Thoracic aorta endothelial cell (primary cell): ENCODE data around the gene VPS52. TPM values are rescaled to one million over a fixed set of nuclear protein-coding genes. Genes with fewer than 3 reads are reported as not detected.

Source experiments
- small RNA-seq: library from RNA; depleted of rRNA; stranded (forward); fragments of <200 nt; gene quantifications from one replicate; pipeline ENCODE3, GENCODE V24; 2012
- total RNA-seq: library from RNA; depleted of rRNA; stranded (reverse); fragments of >200 nt; gene quantifications from 2 replicates; pipeline ENCODE4 v1.2.3, GENCODE V29; 2012

VPS52 gene
- 35.5 and 39.2 TPM in 2 replicates for total RNA-seq

DNA sequence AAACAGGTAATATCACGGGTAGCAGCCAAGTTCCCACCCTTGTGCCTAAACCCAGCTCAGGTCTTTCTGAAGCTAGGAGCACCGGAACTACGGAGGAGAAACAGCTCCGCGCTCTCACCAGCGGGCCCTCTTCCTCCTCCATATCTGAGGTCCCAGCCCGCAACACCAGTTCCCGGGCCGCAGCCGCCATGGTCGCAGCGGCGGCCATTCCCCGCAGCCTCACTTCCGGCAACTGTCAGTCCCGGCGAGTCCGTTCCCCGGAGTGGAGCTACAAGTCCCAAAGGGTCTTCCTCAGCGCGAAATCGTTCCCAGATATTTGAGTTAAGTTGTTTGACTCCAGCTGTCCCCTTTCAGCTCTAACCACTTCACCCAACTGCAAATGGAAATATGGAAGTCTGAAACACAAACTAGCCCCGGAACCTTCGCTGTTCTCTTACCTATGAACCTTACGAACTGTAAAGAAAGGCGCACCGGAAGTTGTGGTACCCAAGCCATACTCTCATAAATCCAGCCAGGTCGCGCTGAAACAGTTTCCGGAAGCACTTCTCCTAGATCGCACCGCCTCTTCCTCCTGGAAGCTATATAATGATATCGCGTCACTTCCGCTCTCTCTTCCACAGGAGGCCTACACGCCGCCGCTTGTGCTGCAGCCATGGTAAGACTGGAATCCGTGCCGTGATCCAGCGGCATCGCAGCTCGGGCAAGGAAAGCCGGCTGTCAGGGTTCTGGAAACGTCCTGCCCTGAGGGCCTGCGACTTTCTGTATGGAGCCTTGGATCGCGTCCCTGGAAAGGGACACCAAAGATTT lies at the start of gene VPS52, which contains the start of gene RPS18:
VPS52 (minus strand) TSS at position 409 of the 807 bp plus-strand sequence; CDS start at position 208, 201 bp downstream.
RPS18 (plus strand) TSS at position 608 of the 807 bp plus-strand sequence; CDS start at position 653, 45 bp downstream.

GRCh38 chr6:33317669-33318425 lies 46.2 kb upstream of the VPS52 start, which contains the start of gene ZBTB22:
ZBTB22 (minus strand) TSS chr6:33317744; CDS start chr6:33316916, 828 bp downstream.

GRCh38 chr6:33313709-33314514 lies 42.2 kb upstream of the VPS52 start, which contains the start of gene TAPBP:
TAPBP (minus strand) TSS chr6:33314078; CDS start chr6:33314041, 37 bp downstream.

DNA sequence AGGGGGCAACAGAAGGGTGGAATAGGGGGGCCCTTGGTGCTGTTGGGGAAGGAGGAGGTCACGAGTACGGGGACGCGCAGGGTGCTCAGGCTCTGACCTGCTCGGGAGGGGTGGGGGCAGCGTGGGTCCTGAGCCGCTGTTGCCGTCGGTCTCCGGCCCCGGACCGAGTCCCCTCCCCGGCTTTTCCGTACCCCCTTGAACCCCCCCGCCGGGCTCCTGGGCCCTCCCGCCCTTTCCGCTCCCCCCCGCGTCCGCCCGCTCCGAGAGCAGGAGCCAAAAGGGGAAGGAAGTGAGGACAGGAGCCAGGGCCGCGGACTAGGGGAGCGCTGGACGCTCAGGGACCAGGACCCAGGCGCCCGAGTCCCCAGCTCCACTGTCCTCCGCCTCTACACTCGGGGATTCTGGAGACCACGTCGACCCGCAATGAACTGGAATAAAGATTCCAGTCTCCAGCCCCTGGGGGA lies 27.1 kb upstream of the VPS52 start, which contains the start of gene RGL2:
RGL2 (minus strand) TSS at position 170 of the 464 bp plus-strand sequence. CDS start 332 bp downstream, outside the sequence.

GRCh38 chr6:33288921-33289783 lies 17.5 kb upstream of the VPS52 start, which contains the start of the genes PFDN6 and WDR46:
PFDN6 (plus strand) TSS chr6:33289601; CDS start chr6:33289857, 256 bp downstream.
WDR46 (minus strand) TSS chr6:33289239; CDS start chr6:33289170, 69 bp downstream.

DNA sequence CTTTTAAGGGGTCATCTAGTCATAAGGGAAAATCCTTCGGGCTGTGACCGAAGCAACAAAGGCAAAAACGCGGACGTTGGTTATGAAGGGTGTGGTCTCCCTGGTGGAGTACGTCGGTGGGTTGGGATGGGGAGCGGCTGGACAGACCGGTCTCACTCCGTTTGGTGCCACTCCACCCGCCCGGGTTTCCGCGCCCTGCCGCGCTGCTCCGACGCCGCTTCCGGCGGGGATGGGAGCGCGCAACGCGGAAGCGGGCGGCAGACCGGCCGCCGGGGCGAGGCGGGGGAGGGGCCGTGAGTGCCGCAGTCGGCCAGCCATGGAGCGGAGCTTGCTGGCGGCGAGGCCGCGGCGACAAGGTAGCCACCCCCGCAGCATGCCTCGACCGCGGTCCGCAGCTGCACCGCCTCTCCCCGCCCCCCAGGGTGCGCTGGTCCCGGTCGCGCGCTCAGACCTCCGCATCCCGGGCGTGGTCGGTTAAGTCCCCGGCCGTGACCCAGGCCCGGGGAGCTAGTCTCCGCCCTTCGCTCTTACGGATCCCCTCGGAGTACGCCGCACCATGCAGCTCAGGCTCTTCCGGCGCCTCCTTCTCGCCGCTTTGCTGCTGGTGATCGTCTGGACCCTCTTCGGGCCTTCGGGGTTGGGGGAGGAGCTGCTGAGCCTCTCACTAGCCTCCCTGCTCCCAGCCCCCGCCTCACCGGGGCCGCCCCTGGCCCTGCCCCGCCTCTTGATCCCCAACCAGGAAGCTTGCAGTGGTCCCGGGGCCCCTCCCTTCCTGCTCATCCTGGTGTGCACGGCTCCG lies 5.4 kb upstream of the VPS52 start, which contains the start of gene B3GALT4:
B3GALT4 (plus strand) TSS at position 260 of the 799 bp plus-strand sequence; CDS start at position 557, 297 bp downstream.

GRCh38 chr6:33208091-33208967 lies 63.3 kb downstream of the VPS52 start, which contains the start of gene RING1:
RING1 (plus strand) TSS chr6:33208500; CDS start chr6:33208823, 323 bp downstream.

DNA sequence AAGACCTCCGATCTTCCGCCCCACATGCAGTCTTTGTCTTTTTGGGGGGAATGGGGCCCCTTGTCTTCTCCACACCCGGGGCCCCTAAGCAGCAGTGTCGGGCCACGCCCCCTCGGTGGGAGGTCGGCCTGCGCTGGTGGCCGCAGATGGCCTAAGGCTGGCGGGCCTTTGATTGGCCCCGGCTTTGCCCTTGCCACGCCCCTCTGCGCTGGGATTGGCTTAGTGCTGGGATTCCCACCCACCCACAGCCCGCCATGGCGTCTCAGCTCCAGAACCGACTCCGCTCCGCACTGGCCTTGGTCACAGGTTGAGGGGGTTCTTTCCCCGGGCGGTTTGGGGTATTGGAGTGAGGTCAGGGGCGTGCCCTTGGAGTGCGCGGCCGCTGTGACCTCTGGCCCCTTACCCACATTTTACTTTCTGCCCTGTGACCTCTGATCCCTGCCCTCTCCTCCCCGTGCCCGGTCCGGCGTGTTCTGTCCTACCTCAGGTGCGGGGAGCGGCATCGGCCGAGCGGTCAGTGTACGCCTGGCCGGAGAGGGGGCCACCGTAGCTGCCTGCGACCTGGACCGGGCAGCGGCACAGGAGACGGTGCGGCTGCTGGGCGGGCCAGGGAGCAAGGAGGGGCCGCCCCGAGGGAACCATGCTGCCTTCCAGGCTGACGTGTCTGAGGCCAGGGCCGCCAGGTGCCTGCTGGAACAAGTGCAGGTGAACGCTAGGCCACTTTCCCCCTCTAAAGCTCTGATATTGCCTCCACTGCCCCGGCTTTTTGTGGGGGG lies 67.1 kb downstream of the VPS52 start, which contains the start of gene HSD17B8:
HSD17B8 (plus strand) TSS at position 241 of the 776 bp plus-strand sequence; CDS start at position 255, 14 bp downstream.

Small RNA genes lying within 50 kb of the gene (small RNA-seq; reads per million reads assigned to genes)
- 0.28 reads per million for gene MIR219A1

Other genes with a start within 250 kb of the VPS52 start
- 5.2 and 16.8 TPM in 2 replicates for gene HLA-DPA1, start 198.2 kb downstream of the VPS52 start, total RNA-seq
- gene HLA-DPB1, start 195.9 kb downstream of the VPS52 start, total RNA-seq = 14.5 and 20.8 TPM in 2 replicates
- gene COL11A2, start 79.4 kb downstream of the VPS52 start, total RNA-seq = 0.13 and 0.29 TPM in 2 replicates
- gene RXRB, start 71.2 kb downstream of the VPS52 start, total RNA-seq = 13.3 and 17.5 TPM in 2 replicates
- 59.4 and 73.3 TPM in 2 replicates for gene SLC39A7, start 71.0 kb downstream of the VPS52 start, total RNA-seq
- gene HSD17B8, start 67.2 kb downstream of the VPS52 start, total RNA-seq = 3.1 and 4.8 TPM in 2 replicates
- 14.1 and 18.1 TPM in 2 replicates for gene RING1, start 63.4 kb downstream of the VPS52 start, total RNA-seq
- gene RPS18, start 199 bp upstream of the VPS52 start, total RNA-seq = 2,291 and 2,418 TPM in 2 replicates
- 1.2 and 2.4 TPM in 2 replicates for gene B3GALT4, start 5.2 kb upstream of the VPS52 start, total RNA-seq
- 74.2 and 89.2 TPM in 2 replicates for gene WDR46, start 17.4 kb upstream of the VPS52 start, total RNA-seq
- 31.6 and 36.2 TPM in 2 replicates for gene PFDN6, start 17.7 kb upstream of the VPS52 start, total RNA-seq
- gene RGL2, start 27.1 kb upstream of the VPS52 start, total RNA-seq = 40.0 and 42.2 TPM in 2 replicates
- 64.1 and 90.7 TPM in 2 replicates for gene TAPBP, start 42.2 kb upstream of the VPS52 start, total RNA-seq
- gene ZBTB22, start 45.9 kb upstream of the VPS52 start, total RNA-seq = 6.0 and 6.7 TPM in 2 replicates
- 51.2 and 51.4 TPM in 2 replicates for gene DAXX, start 51.1 kb upstream of the VPS52 start, total RNA-seq
- gene KIFC1, start 119.9 kb upstream of the VPS52 start, total RNA-seq = 48.7 and 75.7 TPM in 2 replicates
- gene PHF1, start 139.1 kb upstream of the VPS52 start, total RNA-seq = 11.7 and 13.9 TPM in 2 replicates
- gene CUTA, start 146.2 kb upstream of the VPS52 start, total RNA-seq = 67.6 and 73.9 TPM in 2 replicates
- 3.5 and 6.7 TPM in 2 replicates for gene SYNGAP1, start 148.2 kb upstream of the VPS52 start, total RNA-seq
- gene ZBTB9, start 182.7 kb upstream of the VPS52 start, total RNA-seq = 4.5 and 5.3 TPM in 2 replicates